GM23338 (cell line): ENCODE measurements around the gene SERP1. TPM values are rescaled to one million over a fixed set of nuclear protein-coding genes. Genes with fewer than 3 reads are reported as not detected.

Source experiments
- ATAC-seq: fragments of 200-7000 bp; cut with Tn5 transposase; 3 replicates; pipeline ENCODE4 v1.9.1; 2020
- DNase-seq: peaks from one replicate; pipeline ENCODE4 v3.0.0-alpha.2; 2015; ENCODE audit warnings: low spot score
- H2AFZ ChIP-seq: fragments of 200-600 bp; sonication (generic); 2 replicates; pipeline ENCODE4 v1.8.0; 2016; ENCODE audit warnings: antibody characterized with exemption, mild to moderate bottlenecking, moderate library complexity
- H3F3A ChIP-seq: fragments of 200-600 bp; sonication (generic); replicated peaks from 2 replicates; pipeline ENCODE4 v1.8.0; 2017; ENCODE audit warnings: antibody characterized with exemption, mixed run types, low read depth
- H3K27ac ChIP-seq: fragments of 200-600 bp; sonication (generic); 2 replicates; pipeline ENCODE4 v1.6.1; 2016; ENCODE audit warnings: low read depth
- H3K27me3 ChIP-seq: fragments of 200-600 bp; sonication (generic); 2 replicates; pipeline ENCODE4 v1.8.0; 2016; ENCODE audit warnings: mild to moderate bottlenecking, mixed run types, moderate library complexity; ENCODE audit not compliant: insufficient read depth
- H3K36me3 ChIP-seq: fragments of 200-600 bp; sonication (generic); 2 replicates; pipeline ENCODE4 v1.8.0; 2016; ENCODE audit warnings: mild to moderate bottlenecking; ENCODE audit not compliant: insufficient read depth
- H3K4me1 ChIP-seq: fragments of 200-600 bp; sonication (generic); 2 replicates; pipeline ENCODE4 v1.8.0; 2016; ENCODE audit warnings: mild to moderate bottlenecking, moderate library complexity; ENCODE audit not compliant: insufficient read depth
- H3K4me2 ChIP-seq: fragments of 200-600 bp; sonication (generic); 2 replicates; pipeline ENCODE4 v1.7.1; 2017; ENCODE audit warnings: mixed run types
- H3K4me3 ChIP-seq: fragments of 200-600 bp; sonication (generic); 2 replicates; pipeline ENCODE4 v1.6.1; 2016; ENCODE audit warnings: mixed run types
- H3K79me2 ChIP-seq: fragments of 200-600 bp; sonication (generic); replicated peaks from 2 replicates; pipeline ENCODE4 v1.8.0; 2017; ENCODE audit warnings: mild to moderate bottlenecking; ENCODE audit not compliant: insufficient read depth
- H3K9me2 ChIP-seq: fragments of 200-600 bp; sonication (generic); 2 replicates; pipeline ENCODE4 v1.8.0; 2017; ENCODE audit not compliant: insufficient read depth
- H4K20me1 ChIP-seq: fragments of 200-600 bp; sonication (generic); replicated peaks from 2 replicates; pipeline ENCODE4 v1.8.0; 2017; ENCODE audit warnings: mild to moderate bottlenecking; ENCODE audit not compliant: insufficient read depth
- H3K27ac Mint-ChIP-seq: 2 replicates; pipeline ENCODE4 v1.8.0; 2020; ENCODE audit warnings: inconsistent platforms, mild to moderate bottlenecking, moderate library complexity, mixed read lengths
- H3K27me3 Mint-ChIP-seq: 3 replicates; pipeline ENCODE4 v1.8.0; 2022; ENCODE audit warnings: low read depth, mild to moderate bottlenecking, moderate library complexity, mixed read lengths, inconsistent platforms; ENCODE audit not compliant: insufficient read depth, poor library complexity
- H3K36me3 Mint-ChIP-seq: 3 replicates; pipeline ENCODE4 v1.8.0; 2021; ENCODE audit warnings: low read depth, mild to moderate bottlenecking, inconsistent platforms, moderate library complexity, mixed read lengths
- H3K4me1 Mint-ChIP-seq: 3 replicates; pipeline ENCODE4 v1.8.0; 2020; ENCODE audit warnings: mild to moderate bottlenecking, inconsistent platforms, mixed read lengths
- H3K4me3 Mint-ChIP-seq: 3 replicates; pipeline ENCODE4 v1.8.0; 2021; ENCODE audit warnings: moderate library complexity, mild to moderate bottlenecking, inconsistent platforms, mixed read lengths
- H3K9me3 Mint-ChIP-seq: 3 replicates; pipeline ENCODE4 v1.8.0; 2020; ENCODE audit warnings: moderate library complexity, mild to moderate bottlenecking, inconsistent platforms, mixed read lengths
- CREB1 ChIP-seq: fragments of 250-450 bp; sonication (Bioruptor Pico); IDR thresholded peaks from 2 replicates; pipeline ENCODE4 v1.5.0; 2020; ENCODE audit warnings: low read depth, mild to moderate bottlenecking, moderate library complexity
- EZH2 ChIP-seq: fragments of 200-600 bp; sonication (generic); IDR thresholded peaks from one replicate; pipeline ENCODE4 v1.8.0; 2017; ENCODE audit warnings: antibody characterized with exemption, mild to moderate bottlenecking, low read depth; ENCODE audit not compliant: unreplicated experiment
- EZH2phosphoT487 ChIP-seq: fragments of 200-600 bp; sonication (generic); IDR thresholded peaks from one replicate; pipeline ENCODE4 v1.8.1; 2018; ENCODE audit warnings: antibody characterized with exemption; ENCODE audit not compliant: unreplicated experiment
- JUNB ChIP-seq: IDR thresholded peaks from one replicate; pipeline ENCODE4 v1.6.1; 2016; ENCODE audit warnings: antibody characterized with exemption; ENCODE audit not compliant: unreplicated experiment
- NANOG ChIP-seq: IDR thresholded peaks from 2 replicates; pipeline ENCODE4 v1.6.1; 2016; ENCODE audit warnings: antibody characterized with exemption, borderline replicate concordance
- POLR2AphosphoS5 ChIP-seq: IDR thresholded peaks from 2 replicates; pipeline ENCODE4 v1.6.1; 2016; ENCODE audit warnings: antibody characterized with exemption, low read depth
- STAT1 ChIP-seq: IDR thresholded peaks from one replicate; pipeline ENCODE4 v1.6.1; 2016; ENCODE audit warnings: antibody characterized with exemption; ENCODE audit not compliant: unreplicated experiment
- ZNF114 ChIP-seq: fragments of 250-450 bp; sonication (Bioruptor Pico); IDR thresholded peaks from 2 replicates; pipeline ENCODE4 v1.5.0; 2020; ENCODE audit warnings: mild to moderate bottlenecking, moderate library complexity
- ZNF331 ChIP-seq: fragments of 250-450 bp; sonication (Bioruptor Pico); IDR thresholded peaks from 2 replicates; pipeline ENCODE4 v1.5.0; 2020; ENCODE audit warnings: low read depth, mild to moderate bottlenecking, moderate library complexity
- polyA plus RNA-seq: library from polyadenylated mRNA; unstranded; fragments of >200 nt; fragmentation: Nextera tagmentation; extraction: Ambion mirVana; gene quantifications from 2 replicates; pipeline ENCODE4 v1.2.1, GENCODE V29; 2016
- total RNA-seq: library from RNA; depleted of rRNA; stranded (reverse); fragments of >200 nt; shearing (Covaris generic); gene quantifications from 2 replicates; pipeline ENCODE4 v1.2.3, GENCODE V29; 2014
- TF ChIP-seq, protein P1 (sequence below): fragments of 250-450 bp; sonication (Bioruptor Pico); IDR thresholded peaks from 2 replicates; pipeline ENCODE4 v1.5.0; 2020; ENCODE audit warnings: mild to moderate bottlenecking, moderate library complexity
- TF ChIP-seq, protein P2 (sequence below): IDR thresholded peaks from 2 replicates; pipeline ENCODE4 v1.6.1; 2016; ENCODE audit warnings: antibody characterized with exemption
- TF ChIP-seq, protein P3 (sequence below), 2 experiments: fragments of 200-600 bp in 1 of 2; sonication (generic) in 1 of 2; conservative IDR thresholded peaks; 2 replicates each; pipeline versions ENCODE4 v1.5.1 to v1.6.1; 2016 to 2017; ENCODE audit warnings: antibody characterized with exemption in 2 of 2, low read depth in 2 of 2, mild to moderate bottlenecking in 2 of 2, moderate library complexity in 1 of 2
- TF ChIP-seq, protein P4 (sequence below): IDR thresholded peaks from one replicate; pipeline ENCODE4 v1.6.1; 2018; ENCODE audit warnings: antibody characterized with exemption; ENCODE audit not compliant: unreplicated experiment

SERP1 gene
- total and polyA plus RNA-seq, 2 experiments from 2014 or later, result 211 to 252 TPM

DNA sequence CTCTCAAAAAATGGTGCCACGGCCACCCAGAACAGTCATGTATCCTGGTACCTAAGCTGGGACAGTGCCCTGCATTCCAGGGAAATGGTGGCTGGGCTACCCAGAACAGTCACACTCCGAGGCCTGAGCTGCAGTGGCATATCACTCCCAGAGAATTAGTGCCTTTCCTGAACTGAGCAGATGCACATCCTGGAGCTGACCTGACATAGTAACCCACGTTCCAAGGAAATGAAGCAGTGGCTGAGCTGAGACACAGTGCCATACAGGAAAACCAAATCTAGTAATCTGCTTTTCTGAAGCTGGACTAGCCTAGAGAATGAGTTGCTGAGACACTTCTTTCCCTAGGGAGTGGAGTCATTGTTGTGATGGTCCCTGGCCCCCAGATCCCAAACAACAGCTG is 41.8 kb downstream of the SERP1 start:
- H3K36me3 ChIP-seq, result peaks cover 3% of the 10 kb centered on the region; the same call in 1 of the 2 replicates
- H3K27me3 ChIP-seq, result no peaks in the 10 kb centered on the region
- H3K4me1 ChIP-seq, result no peaks in the 10 kb centered on the region
- H3F3A ChIP-seq, result no peaks in the 10 kb centered on the region
- H3K9me3 Mint-ChIP-seq, result peaks cover 28% of the 10 kb centered on the region
- H3K27me3 Mint-ChIP-seq, result peaks cover 3% of the 10 kb centered on the region
- H3K4me3 ChIP-seq, result no peak overlapping the region
- H3K4me1 Mint-ChIP-seq, result no peaks in the 10 kb centered on the region
- H3K79me2 ChIP-seq, result no peaks in the 10 kb centered on the region
- DNase-seq, result no peak
- H3K4me2 ChIP-seq, result no peak overlapping the region
- TF ChIP-seq NANOG, result no peak
- TF ChIP-seq POLR2AphosphoS5, result no peak
- TF ChIP-seq, protein P1, sequence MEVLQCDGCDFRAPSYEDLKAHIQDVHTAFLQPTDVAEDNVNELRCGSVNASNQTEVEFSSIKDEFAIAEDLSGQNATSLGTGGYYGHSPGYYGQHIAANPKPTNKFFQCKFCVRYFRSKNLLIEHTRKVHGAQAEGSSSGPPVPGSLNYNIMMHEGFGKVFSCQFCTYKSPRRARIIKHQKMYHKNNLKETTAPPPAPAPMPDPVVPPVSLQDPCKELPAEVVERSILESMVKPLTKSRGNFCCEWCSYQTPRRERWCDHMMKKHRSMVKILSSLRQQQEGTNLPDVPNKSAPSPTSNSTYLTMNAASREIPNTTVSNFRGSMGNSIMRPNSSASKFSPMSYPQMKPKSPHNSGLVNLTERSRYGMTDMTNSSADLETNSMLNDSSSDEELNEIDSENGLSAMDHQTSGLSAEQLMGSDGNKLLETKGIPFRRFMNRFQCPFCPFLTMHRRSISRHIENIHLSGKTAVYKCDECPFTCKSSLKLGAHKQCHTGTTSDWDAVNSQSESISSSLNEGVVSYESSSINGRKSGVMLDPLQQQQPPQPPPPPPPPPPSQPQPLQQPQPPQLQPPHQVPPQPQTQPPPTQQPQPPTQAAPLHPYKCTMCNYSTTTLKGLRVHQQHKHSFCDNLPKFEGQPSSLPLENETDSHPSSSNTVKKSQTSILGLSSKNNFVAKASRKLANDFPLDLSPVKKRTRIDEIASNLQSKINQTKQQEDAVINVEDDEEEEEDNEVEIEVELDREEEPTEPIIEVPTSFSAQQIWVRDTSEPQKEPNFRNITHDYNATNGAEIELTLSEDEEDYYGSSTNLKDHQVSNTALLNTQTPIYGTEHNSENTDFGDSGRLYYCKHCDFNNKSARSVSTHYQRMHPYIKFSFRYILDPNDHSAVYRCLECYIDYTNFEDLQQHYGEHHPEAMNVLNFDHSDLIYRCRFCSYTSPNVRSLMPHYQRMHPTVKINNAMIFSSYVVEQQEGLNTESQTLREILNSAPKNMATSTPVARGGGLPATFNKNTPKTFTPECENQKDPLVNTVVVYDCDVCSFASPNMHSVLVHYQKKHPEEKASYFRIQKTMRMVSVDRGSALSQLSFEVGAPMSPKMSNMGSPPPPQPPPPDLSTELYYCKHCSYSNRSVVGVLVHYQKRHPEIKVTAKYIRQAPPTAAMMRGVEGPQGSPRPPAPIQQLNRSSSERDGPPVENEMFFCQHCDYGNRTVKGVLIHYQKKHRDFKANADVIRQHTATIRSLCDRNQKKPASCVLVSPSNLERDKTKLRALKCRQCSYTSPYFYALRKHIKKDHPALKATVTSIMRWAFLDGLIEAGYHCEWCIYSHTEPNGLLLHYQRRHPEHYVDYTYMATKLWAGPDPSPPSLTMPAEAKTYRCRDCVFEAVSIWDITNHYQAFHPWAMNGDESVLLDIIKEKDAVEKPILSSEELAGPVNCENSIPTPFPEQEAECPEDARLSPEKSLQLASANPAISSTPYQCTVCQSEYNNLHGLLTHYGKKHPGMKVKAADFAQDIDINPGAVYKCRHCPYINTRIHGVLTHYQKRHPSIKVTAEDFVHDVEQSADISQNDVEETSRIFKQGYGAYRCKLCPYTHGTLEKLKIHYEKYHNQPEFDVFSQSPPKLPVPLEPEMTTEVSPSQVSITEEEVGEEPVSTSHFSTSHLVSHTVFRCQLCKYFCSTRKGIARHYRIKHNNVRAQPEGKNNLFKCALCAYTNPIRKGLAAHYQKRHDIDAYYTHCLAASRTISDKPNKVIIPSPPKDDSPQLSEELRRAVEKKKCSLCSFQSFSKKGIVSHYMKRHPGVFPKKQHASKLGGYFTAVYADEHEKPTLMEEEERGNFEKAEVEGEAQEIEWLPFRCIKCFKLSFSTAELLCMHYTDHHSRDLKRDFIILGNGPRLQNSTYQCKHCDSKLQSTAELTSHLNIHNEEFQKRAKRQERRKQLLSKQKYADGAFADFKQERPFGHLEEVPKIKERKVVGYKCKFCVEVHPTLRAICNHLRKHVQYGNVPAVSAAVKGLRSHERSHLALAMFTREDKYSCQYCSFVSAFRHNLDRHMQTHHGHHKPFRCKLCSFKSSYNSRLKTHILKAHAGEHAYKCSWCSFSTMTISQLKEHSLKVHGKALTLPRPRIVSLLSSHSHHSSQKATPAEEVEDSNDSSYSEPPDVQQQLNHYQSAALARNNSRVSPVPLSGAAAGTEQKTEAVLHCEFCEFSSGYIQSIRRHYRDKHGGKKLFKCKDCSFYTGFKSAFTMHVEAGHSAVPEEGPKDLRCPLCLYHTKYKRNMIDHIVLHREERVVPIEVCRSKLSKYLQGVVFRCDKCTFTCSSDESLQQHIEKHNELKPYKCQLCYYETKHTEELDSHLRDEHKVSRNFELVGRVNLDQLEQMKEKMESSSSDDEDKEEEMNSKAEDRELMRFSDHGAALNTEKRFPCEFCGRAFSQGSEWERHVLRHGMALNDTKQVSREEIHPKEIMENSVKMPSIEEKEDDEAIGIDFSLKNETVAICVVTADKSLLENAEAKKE, result no peak
- TF ChIP-seq, protein P2, sequence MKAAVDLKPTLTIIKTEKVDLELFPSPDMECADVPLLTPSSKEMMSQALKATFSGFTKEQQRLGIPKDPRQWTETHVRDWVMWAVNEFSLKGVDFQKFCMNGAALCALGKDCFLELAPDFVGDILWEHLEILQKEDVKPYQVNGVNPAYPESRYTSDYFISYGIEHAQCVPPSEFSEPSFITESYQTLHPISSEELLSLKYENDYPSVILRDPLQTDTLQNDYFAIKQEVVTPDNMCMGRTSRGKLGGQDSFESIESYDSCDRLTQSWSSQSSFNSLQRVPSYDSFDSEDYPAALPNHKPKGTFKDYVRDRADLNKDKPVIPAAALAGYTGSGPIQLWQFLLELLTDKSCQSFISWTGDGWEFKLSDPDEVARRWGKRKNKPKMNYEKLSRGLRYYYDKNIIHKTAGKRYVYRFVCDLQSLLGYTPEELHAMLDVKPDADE, result no peak
- TF ChIP-seq STAT1, result no peak
- no peak for TF ChIP-seq EZH2
- no peak for TF ChIP-seq ZNF331 (CRISPR knock-in tag)
- no peak for TF ChIP-seq JUNB
- TF ChIP-seq CREB1 (CRISPR knock-in tag), result no peak
- no peak for TF ChIP-seq EZH2phosphoT487
- TF ChIP-seq, protein P3, sequence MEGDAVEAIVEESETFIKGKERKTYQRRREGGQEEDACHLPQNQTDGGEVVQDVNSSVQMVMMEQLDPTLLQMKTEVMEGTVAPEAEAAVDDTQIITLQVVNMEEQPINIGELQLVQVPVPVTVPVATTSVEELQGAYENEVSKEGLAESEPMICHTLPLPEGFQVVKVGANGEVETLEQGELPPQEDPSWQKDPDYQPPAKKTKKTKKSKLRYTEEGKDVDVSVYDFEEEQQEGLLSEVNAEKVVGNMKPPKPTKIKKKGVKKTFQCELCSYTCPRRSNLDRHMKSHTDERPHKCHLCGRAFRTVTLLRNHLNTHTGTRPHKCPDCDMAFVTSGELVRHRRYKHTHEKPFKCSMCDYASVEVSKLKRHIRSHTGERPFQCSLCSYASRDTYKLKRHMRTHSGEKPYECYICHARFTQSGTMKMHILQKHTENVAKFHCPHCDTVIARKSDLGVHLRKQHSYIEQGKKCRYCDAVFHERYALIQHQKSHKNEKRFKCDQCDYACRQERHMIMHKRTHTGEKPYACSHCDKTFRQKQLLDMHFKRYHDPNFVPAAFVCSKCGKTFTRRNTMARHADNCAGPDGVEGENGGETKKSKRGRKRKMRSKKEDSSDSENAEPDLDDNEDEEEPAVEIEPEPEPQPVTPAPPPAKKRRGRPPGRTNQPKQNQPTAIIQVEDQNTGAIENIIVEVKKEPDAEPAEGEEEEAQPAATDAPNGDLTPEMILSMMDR (conservative IDR thresholded peaks at IDR 0.05; ENCODE audit: low read depth in 2 of 2), result no peak
- TF ChIP-seq, protein P4, sequence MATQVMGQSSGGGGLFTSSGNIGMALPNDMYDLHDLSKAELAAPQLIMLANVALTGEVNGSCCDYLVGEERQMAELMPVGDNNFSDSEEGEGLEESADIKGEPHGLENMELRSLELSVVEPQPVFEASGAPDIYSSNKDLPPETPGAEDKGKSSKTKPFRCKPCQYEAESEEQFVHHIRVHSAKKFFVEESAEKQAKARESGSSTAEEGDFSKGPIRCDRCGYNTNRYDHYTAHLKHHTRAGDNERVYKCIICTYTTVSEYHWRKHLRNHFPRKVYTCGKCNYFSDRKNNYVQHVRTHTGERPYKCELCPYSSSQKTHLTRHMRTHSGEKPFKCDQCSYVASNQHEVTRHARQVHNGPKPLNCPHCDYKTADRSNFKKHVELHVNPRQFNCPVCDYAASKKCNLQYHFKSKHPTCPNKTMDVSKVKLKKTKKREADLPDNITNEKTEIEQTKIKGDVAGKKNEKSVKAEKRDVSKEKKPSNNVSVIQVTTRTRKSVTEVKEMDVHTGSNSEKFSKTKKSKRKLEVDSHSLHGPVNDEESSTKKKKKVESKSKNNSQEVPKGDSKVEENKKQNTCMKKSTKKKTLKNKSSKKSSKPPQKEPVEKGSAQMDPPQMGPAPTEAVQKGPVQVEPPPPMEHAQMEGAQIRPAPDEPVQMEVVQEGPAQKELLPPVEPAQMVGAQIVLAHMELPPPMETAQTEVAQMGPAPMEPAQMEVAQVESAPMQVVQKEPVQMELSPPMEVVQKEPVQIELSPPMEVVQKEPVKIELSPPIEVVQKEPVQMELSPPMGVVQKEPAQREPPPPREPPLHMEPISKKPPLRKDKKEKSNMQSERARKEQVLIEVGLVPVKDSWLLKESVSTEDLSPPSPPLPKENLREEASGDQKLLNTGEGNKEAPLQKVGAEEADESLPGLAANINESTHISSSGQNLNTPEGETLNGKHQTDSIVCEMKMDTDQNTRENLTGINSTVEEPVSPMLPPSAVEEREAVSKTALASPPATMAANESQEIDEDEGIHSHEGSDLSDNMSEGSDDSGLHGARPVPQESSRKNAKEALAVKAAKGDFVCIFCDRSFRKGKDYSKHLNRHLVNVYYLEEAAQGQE, result no peak
- no peak for TF ChIP-seq ZNF114 (CRISPR knock-in tag)
- H3K27ac Mint-ChIP-seq, result no peak overlapping the region
- no peaks in the 10 kb centered on the region for H3K9me2 ChIP-seq
- no peak for ATAC-seq
- H3K36me3 Mint-ChIP-seq, result peaks cover 25% of the 10 kb centered on the region
- no peak overlapping the region for H3K27ac ChIP-seq
- H4K20me1 ChIP-seq, result no peaks in the 10 kb centered on the region
- H3K4me3 Mint-ChIP-seq, result no peak overlapping the region
- no peak overlapping the region for H2AFZ ChIP-seq
